Thyroid gland (tissue), 4 donors: Measurements from ENCODE around the gene NAXD. TPM values are rescaled to one million over a fixed set of nuclear protein-coding genes. Genes with fewer than 3 reads are reported as not detected.

Experiments
- DNase-seq, 2 donors: peaks; one replicate each; pipeline ENCODE4 v3.0.0-alpha.2; 2019
- H3K27ac ChIP-seq, 3 donors: fragments of 200-600 bp; sonication (generic); 1 replicate in 2 of 3; 2 replicates in 1 of 3; pipeline ENCODE4 v1.5.1; 2016 to 2019; ENCODE audit warnings: mild to moderate bottlenecking in 1 of 3, moderate library complexity in 1 of 3
- H3K27me3 ChIP-seq: fragments of 200-600 bp; sonication (generic); one replicate; pipeline ENCODE4 v1.5.1; 2019
- H3K36me3 ChIP-seq, 2 donors: fragments of 200-600 bp; sonication (generic); one replicate each; pipeline ENCODE4 v1.5.1; 2016 to 2019
- H3K4me1 ChIP-seq, 2 donors: fragments of 200-600 bp; sonication (generic); one replicate each; pipeline ENCODE4 v1.5.1; 2017 to 2019
- H3K4me3 ChIP-seq, 3 donors: fragments of 200-600 bp; sonication (generic); replicated peaks in 1 of 3; 1 replicate in 2 of 3; 2 replicates in 1 of 3; pipeline ENCODE4 v1.5.1; 2016; ENCODE audit warnings: mild to moderate bottlenecking in 1 of 3
- H3K9me3 ChIP-seq: fragments of 200-600 bp; sonication (generic); one replicate; pipeline ENCODE4 v1.5.1; 2017
- POLR2A ChIP-seq, 2 donors: fragments of 450-650 bp; IDR thresholded peaks; one replicate each; pipeline ENCODE4 v1.6.1; 2017; ENCODE audit warnings: antibody characterized with exemption in 2 of 2, mild to moderate bottlenecking in 2 of 2, moderate library complexity in 1 of 2
- WGBS, 2 donors: methylation state at CpG; one replicate each; pipeline ENCODE4 v1.1.5; 2017; 5-methylcytosine and 5-hydroxymethylcytosine counted together
- intact Hi-C: fragments of 100-400 bp; cut with DNase I; formaldehyde crosslinking; loops from one replicate; pipeline ENCODE4 v1.15.1; 2023
- total RNA-seq, 4 donors: library from RNA; depleted of rRNA; stranded (reverse); fragments of >200 nt; gene quantifications; one replicate each; pipeline ENCODE4 v1.2.3, GENCODE V29; 2016
- TF ChIP-seq, protein P1 (sequence below), 6 experiments: fragments of 200-600 bp in 3 of 6; fragments of 450-650 bp in 3 of 6; sonication (generic) in 3 of 6; IDR thresholded peaks; one replicate each; pipeline ENCODE4 v1.5.1; 2016 to 2019; ENCODE audit warnings: antibody characterized with exemption in 6 of 6, mild to moderate bottlenecking in 2 of 6, inconsistent platforms in 1 of 6, moderate library complexity in 1 of 6

NAXD gene
- total RNA-seq, 4 donors from 2014 or later = 38.2 to 46.6 (median 42.8) TPM

DNA sequence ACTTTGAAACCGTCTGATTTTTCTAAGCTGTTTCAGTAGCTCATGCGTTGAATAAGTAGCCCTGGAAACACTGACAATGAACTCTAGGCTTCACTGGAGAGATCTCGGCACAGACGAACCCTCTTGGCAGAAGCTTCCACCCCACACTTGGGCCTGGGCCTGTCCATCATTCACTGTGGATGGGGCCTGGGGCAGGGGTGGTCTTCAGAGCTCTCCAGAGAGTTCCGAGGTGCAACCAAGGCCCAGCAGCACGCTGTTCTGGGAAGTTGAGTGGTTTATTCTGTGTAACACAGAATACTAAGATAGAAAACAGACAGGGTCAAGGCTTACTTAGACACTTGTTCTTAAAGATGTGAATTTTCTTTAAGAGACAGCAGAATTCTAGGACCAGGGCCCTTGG, 21.9 kb downstream of the NAXD start:
- no peak overlapping the region for H3K4me3 ChIP-seq
- H3K4me1 ChIP-seq = no peaks in the 10 kb centered on the region
- no peaks in the 10 kb centered on the region for H3K27me3 ChIP-seq
- no peak overlapping the region for H3K27ac ChIP-seq
- H3K36me3 ChIP-seq = peaks cover 60 to 61% of the 10 kb centered on the region in 2 donors
- TF ChIP-seq, protein P1, sequence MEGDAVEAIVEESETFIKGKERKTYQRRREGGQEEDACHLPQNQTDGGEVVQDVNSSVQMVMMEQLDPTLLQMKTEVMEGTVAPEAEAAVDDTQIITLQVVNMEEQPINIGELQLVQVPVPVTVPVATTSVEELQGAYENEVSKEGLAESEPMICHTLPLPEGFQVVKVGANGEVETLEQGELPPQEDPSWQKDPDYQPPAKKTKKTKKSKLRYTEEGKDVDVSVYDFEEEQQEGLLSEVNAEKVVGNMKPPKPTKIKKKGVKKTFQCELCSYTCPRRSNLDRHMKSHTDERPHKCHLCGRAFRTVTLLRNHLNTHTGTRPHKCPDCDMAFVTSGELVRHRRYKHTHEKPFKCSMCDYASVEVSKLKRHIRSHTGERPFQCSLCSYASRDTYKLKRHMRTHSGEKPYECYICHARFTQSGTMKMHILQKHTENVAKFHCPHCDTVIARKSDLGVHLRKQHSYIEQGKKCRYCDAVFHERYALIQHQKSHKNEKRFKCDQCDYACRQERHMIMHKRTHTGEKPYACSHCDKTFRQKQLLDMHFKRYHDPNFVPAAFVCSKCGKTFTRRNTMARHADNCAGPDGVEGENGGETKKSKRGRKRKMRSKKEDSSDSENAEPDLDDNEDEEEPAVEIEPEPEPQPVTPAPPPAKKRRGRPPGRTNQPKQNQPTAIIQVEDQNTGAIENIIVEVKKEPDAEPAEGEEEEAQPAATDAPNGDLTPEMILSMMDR (IDR thresholded peaks at IDR 0.05) = no peak
- no peak for TF ChIP-seq POLR2A (IDR thresholded peaks at IDR 0.05)
- 92 to 98% methylated on average over 6 of the region's 6 CpGs for WGBS, 2 donors
- H3K9me3 ChIP-seq = no peaks in the 10 kb centered on the region
- intact Hi-C loops = no loop called here
- DNase-seq = no peak

DNA sequence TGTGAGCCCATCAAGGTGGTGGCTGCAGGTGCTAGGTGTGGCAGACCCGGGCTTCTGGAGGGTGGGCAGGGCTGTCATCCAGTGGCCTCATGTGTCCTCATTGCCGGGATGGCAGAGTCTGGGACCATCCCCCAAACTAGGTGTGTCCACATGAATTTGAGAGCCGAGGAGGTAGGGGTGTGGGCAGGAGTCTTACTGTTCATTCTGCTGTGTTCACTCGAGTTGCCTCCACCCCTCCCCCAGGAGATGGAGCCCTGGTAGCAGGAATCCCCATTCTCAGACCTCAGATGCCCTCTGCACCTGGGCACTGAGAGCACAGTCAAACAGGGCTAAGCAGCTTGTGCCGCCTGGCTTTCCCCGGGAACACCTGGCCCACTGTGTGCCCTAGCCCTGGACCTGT, 22.4 kb downstream of the NAXD start:
- Histone ChIP-seq H3K36me3 (peaks cover 61% of the 10 kb centered on the region in 2 donors), H3K4me3 (no peak overlapping the region), H3K27me3 (no peaks in the 10 kb centered on the region), H3K27ac (no peak overlapping the region), H3K4me1 (no peaks in the 10 kb centered on the region), H3K9me3 (no peaks in the 10 kb centered on the region)
- TF ChIP-seq, protein P1 (IDR thresholded peaks at IDR 0.05) = no peak
- TF ChIP-seq POLR2A (IDR thresholded peaks at IDR 0.05) = no peak
- intact Hi-C loops = no loop called here
- no peak for DNase-seq
- WGBS, 2 donors = 83 to 98% methylated on average over 4 to 5 of the region's 6 CpGs

DNA sequence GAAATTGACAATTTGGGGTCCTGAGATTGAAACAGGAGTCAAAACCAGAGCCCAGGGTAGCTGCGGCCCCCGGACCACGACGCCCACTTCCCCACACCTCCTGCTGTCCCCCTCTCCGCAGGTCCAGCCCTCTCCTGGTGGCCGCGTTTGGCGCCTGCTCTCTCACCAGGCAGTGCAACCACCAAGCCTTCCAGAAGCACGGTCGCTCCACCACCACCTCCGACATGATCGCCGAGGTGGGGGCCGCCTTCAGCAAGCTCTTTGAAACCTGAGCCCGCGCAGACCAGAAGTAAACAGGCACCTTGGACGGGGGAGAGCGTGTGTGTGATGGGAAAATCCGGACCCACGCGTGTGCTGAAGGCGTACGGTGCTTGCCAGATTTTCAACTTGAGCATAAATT, 22.9 kb downstream of the NAXD start:
- peaks cover 61 to 65% of the 10 kb centered on the region in 2 donors for H3K36me3 ChIP-seq
- intact Hi-C loops = no loop called here
- TF ChIP-seq, protein P1 (IDR thresholded peaks at IDR 0.05) = no peak
- no peak for TF ChIP-seq POLR2A (IDR thresholded peaks at IDR 0.05)
- H3K4me3 ChIP-seq = no peak overlapping the region
- H3K27ac ChIP-seq = no peak overlapping the region
- H3K27me3 ChIP-seq = no peaks in the 10 kb centered on the region
- H3K9me3 ChIP-seq = no peaks in the 10 kb centered on the region
- WGBS, 2 donors = 91 to 93% methylated on average over 23 of the region's 23 CpGs
- DNase-seq = no peak
- peaks cover 0 to 3% of the 10 kb centered on the region in 2 donors for H3K4me1 ChIP-seq

DNA sequence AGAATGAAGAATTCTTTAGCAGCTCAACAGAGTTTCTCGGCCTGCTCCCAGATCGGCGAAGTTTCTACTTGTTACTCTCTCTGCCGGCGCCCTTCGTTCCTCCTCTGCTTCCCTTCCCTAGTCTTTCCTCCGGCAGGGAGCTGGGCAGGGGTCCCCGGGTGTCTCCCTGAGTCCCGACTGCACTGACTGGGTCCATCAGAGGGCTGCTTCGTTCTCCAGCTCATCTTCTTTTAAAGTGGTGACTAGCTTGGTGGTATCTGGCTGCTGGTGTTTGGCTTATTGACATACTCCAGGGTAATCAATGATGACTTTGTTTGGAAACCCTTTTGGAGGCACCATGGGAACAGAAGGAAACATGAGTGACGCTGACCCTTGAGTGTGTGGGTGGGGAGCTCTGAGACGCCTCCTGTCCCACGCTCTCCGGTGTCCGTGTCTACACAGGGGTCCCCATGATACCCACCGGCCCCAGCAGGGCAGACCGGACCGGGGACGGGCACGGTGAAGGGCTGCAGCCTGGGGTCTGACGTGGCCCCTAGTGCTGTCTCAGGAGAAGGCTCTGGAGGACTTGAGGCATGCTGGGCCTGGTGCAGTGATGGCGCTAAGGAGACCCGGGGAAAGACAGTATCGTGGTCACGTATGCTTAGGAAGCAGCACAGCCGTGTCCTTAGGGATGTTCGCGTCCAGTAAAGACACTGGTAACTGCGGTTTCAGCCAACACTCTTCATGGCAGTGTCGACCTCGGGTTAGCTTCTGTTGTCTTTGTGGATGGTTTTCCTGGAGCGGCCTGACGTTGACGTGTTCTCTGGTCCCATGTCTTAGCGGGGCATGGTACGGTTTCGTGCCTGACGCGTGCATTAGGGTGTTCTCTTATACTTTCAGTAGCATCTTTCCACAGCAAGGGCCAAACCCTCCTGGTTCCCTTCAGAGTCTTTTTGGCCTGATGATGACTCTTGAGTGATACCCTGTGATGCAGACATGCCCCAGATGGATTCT, 23.8 kb downstream of the NAXD start:
- Histone ChIP-seq H3K4me1 (peaks cover 0 to 7% of the 10 kb centered on the region in 2 donors), H3K27me3 (no peaks in the 10 kb centered on the region), H3K27ac (no peak overlapping the region), H3K36me3 (peaks cover 61 to 73% of the 10 kb centered on the region in 2 donors), H3K9me3 (no peaks in the 10 kb centered on the region), H3K4me3 (no peak overlapping the region)
- no peak for DNase-seq
- 92% methylated on average over 39 of the region's 39 CpGs for WGBS, 2 donors
- intact Hi-C loops = no loop called here
- no peak for TF ChIP-seq POLR2A (IDR thresholded peaks at IDR 0.05)
- TF ChIP-seq, protein P1 (IDR thresholded peaks at IDR 0.05) = no peak

DNA sequence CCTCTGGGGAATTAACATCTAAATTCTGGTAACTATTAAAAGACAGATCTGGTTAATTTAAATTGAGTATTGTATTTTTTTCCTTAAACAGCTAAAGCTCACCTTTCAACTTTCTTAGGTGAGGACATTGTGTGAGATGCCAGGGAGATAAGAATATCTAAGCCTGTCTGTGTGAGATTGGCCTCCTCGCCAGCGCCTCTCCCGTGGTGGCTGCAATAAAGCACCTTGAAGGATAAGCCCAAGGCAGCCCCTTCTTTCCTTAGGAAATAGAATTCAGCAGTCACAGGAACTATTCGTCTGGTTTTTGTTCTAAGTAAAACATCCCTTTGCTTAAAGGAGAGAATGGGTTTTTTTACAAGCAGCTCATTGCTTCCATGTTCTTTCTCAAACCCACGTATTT, 24.6 kb downstream of the NAXD start:
- intact Hi-C loops = loop anchor here (10.0 kb wide), 1 partner anchor 65 kb away; the partner anchor contains the start of gene CARS2
- Histone ChIP-seq H3K27ac (no peak overlapping the region), H3K36me3 (peaks cover 55 to 71% of the 10 kb centered on the region in 2 donors), H3K9me3 (no peaks in the 10 kb centered on the region), H3K27me3 (no peaks in the 10 kb centered on the region), H3K4me3 (no peak overlapping the region), H3K4me1 (peaks cover 0 to 7% of the 10 kb centered on the region in 2 donors)
- TF ChIP-seq, protein P1 (IDR thresholded peaks at IDR 0.05) = no peak
- no peak for TF ChIP-seq POLR2A (IDR thresholded peaks at IDR 0.05)
- no peak for DNase-seq
- 81 to 84% methylated on average over 5 of the region's 5 CpGs for WGBS, 2 donors
